Activated CD4-positive, alpha-beta T cell treated with anti-CD3 and anti-CD28 coated beads for 24 hours (primary cell): Measurements from ENCODE around the gene KLRC3.
"Not testable (repeated sequence)": the region's sequence is repeated elsewhere in the genome, so short reads cannot be mapped to it uniquely, and the experiment has no call there.

Experiments
- DNase-seq, 2 donors: peaks; one replicate each; pipeline ENCODE4 v3.0.0-alpha.2; 2020; ENCODE audit warnings: low read depth in 2 of 2

Gene KLRC3

GRCh38 chr12:10369557-10370415, 50.6 kb downstream of the KLRC3 start:
- no peak for DNase-seq

GRCh38 chr12:10368206-10369171, 51.9 kb downstream of the KLRC3 start:
- DNase-seq: no peak

GRCh38 chr12:10367714-10368113, 52.7 kb downstream of the KLRC3 start:
- not testable (repeated sequence) for DNase-seq

- DNase-seq: no peak
Measured at GRCh38 chr12:10366875-10367274, 53.5 kb downstream of the KLRC3 start.

GRCh38 chr12:10365696-10366405, 54.5 kb downstream of the KLRC3 start:
- DNase-seq: no peak

GRCh38 chr12:10364815-10365622, 55.4 kb downstream of the KLRC3 start:
- peak; percentile 18 to 29 for DNase-seq

- DNase-seq: no peak
Measured at GRCh38 chr12:10363914-10364814, 56.2 kb downstream of the KLRC3 start.

- DNase-seq: no peak
Measured at GRCh38 chr12:10363658-10363913, 56.8 kb downstream of the KLRC3 start.

GRCh38 chr12:10362828-10363657, 57.4 kb downstream of the KLRC3 start:
- DNase-seq: no peak

GRCh38 chr12:10362325-10362724, 58.1 kb downstream of the KLRC3 start:
- no peak for DNase-seq
